Neural crest cell (in vitro differentiated cells): ENCODE results near the gene PCED1B. TPM values are rescaled to one million over a fixed set of nuclear protein-coding genes. Genes with fewer than 3 reads are reported as not detected.

Source experiments
- DNase-seq: peaks from one replicate; pipeline ENCODE4 v3.0.0; 2021; ENCODE audit warnings: low read depth, mixed read lengths, low spot score
- H3K27ac Mint-ChIP-seq: one replicate; pipeline ENCODE4 v1.8.0; 2021; ENCODE audit warnings: mild to moderate bottlenecking, mixed read lengths; ENCODE audit not compliant: unreplicated experiment
- H3K27me3 Mint-ChIP-seq: 2 replicates; pipeline ENCODE4 v1.8.0; 2021; ENCODE audit warnings: low read depth, mild to moderate bottlenecking, mixed read lengths
- H3K36me3 Mint-ChIP-seq: 2 replicates; pipeline ENCODE4 v1.8.0; 2021; ENCODE audit warnings: low read depth, mild to moderate bottlenecking, mixed read lengths
- H3K4me1 Mint-ChIP-seq: 2 replicates; pipeline ENCODE4 v1.8.0; 2021; ENCODE audit warnings: mixed read lengths
- H3K4me3 Mint-ChIP-seq: one replicate; pipeline ENCODE4 v1.8.0; 2021; ENCODE audit warnings: mild to moderate bottlenecking, mixed read lengths
- H3K9me3 Mint-ChIP-seq: 2 replicates; pipeline ENCODE4 v1.8.0; 2021; ENCODE audit warnings: mixed read lengths
- total RNA-seq: library from RNA; stranded (reverse); gene quantifications from 2 replicates; pipeline ENCODE4 v1.2.1, GENCODE V29; 2021
- TF ChIP-seq, protein P1 (sequence below): fragments of 200-600 bp; sonication (generic); conservative IDR thresholded peaks from 2 replicates; pipeline ENCODE4 v1.5.0; 2021; ENCODE audit warnings: antibody characterized with exemption, mild to moderate bottlenecking

The PCED1B gene
- total RNA-seq, 1 donor from 2014 or later, result 0.47 TPM

DNA sequence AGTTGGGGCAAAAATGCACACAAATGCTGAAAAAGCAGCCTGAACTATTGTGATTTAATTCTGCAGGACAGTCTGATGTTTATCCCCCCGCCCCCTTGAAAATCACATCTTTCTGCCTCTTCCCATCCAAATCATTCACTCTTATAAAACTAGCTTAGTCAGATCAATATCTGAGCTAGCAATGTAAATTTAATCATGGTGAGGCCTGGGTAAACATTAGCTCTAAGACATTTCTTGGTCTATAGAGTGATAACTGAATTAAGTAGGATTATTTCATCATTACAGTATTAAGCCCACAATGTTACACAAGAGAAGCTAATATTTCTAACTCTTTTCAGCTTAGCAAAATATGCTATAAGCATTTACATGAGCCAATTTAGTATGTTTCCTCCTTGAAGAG, 9.1 kb upstream of the PCED1B start:
- H3K4me3 Mint-ChIP-seq, result no peak overlapping the region

DNA sequence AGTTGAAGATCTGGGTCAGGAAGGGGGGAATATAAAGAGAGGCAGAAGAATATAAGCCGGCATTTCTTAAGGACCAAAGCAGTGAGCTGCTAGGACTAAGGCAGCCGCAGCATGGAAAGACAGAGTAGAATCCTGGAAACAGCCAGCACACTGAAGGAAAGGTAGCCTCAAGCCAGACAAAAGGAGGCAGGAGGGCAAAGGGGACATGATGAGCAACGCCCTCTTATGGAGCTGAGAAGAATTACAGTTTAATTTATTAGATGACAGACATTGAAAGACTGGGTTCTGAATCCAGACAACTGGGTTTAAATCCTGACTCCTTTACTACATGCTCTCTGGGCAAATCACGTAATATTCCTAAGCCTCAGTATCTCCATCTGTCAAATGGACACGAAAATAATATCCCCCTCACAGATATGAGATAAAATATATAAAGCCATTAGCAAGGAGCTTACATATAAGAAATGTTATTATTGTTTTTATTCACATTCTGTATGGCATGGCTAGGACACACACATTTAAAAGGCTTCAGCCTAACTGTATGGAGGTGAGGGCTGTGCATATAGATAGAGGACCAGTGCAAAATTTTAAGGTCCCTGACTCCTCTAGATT, 8.1 kb upstream of the PCED1B start:
- Mint-ChIP-seq H3K4me1 (no peaks in the 10 kb centered on the region), H3K9me3 (no peaks in the 10 kb centered on the region), H3K27me3 (peaks cover 4% of the 10 kb centered on the region), H3K27ac (no peak overlapping the region), H3K4me3 (no peak overlapping the region), H3K36me3 (no peaks in the 10 kb centered on the region)
- TF ChIP-seq, protein P1, sequence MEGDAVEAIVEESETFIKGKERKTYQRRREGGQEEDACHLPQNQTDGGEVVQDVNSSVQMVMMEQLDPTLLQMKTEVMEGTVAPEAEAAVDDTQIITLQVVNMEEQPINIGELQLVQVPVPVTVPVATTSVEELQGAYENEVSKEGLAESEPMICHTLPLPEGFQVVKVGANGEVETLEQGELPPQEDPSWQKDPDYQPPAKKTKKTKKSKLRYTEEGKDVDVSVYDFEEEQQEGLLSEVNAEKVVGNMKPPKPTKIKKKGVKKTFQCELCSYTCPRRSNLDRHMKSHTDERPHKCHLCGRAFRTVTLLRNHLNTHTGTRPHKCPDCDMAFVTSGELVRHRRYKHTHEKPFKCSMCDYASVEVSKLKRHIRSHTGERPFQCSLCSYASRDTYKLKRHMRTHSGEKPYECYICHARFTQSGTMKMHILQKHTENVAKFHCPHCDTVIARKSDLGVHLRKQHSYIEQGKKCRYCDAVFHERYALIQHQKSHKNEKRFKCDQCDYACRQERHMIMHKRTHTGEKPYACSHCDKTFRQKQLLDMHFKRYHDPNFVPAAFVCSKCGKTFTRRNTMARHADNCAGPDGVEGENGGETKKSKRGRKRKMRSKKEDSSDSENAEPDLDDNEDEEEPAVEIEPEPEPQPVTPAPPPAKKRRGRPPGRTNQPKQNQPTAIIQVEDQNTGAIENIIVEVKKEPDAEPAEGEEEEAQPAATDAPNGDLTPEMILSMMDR, result peak; percentile 60
- no peak for DNase-seq

More for the DNA sequence above, 9.1 kb upstream of the PCED1B start:
- no peak for DNase-seq
- Mint-ChIP-seq H3K36me3 (no peaks in the 10 kb centered on the region), H3K27me3 (no peaks in the 10 kb centered on the region), H3K27ac (no peak overlapping the region), H3K9me3 (no peaks in the 10 kb centered on the region), H3K4me1 (no peaks in the 10 kb centered on the region)
- TF ChIP-seq, protein P1, result no peak

DNA sequence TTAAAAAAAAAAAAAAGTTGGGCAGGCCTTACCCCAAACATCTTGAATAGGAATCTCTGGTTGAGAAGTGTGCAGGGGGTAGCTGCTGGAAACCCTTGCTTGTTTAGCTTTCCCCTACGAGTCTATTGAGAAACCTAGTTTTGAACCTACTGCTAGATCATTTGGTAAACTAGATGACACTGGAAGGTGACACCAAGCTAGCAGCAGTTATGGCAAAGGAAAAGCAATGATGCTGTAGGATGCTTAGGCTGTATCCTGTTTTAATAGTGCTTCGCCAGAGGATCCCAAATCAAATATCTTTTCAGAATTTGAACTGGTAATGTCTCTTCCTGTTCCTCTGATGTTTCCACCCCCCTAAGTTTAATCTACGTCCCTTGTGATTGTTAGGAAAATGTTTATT, 5.5 kb upstream of the PCED1B start:
- DNase-seq, result no peak
- Mint-ChIP-seq H3K27ac (no peak overlapping the region), H3K4me1 (peaks cover 1% of the 10 kb centered on the region), H3K27me3 (peaks cover 25% of the 10 kb centered on the region), H3K4me3 (no peak overlapping the region), H3K36me3 (no peaks in the 10 kb centered on the region), H3K9me3 (no peaks in the 10 kb centered on the region)
- TF ChIP-seq, protein P1, result no peak

DNA sequence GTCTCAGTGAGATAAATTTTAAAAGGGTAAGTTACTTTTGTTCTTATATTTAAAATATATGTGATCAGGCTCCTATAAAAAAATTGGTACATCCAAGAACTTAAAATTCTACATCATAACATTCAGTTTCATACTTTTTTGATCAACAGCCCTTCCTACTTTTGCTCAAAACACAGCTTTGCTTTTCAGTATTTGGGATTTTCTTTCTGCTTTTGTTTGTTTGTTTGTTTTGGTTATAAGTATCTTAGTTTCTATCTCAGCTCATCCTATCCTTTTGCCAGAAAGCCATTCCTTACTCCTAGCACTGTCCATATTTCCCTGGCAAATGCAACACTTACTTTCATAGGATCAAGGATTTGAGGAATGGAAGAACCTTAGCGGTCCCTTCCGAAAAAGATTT, 4.7 kb upstream of the PCED1B start:
- H3K36me3 Mint-ChIP-seq, result no peaks in the 10 kb centered on the region

DNA sequence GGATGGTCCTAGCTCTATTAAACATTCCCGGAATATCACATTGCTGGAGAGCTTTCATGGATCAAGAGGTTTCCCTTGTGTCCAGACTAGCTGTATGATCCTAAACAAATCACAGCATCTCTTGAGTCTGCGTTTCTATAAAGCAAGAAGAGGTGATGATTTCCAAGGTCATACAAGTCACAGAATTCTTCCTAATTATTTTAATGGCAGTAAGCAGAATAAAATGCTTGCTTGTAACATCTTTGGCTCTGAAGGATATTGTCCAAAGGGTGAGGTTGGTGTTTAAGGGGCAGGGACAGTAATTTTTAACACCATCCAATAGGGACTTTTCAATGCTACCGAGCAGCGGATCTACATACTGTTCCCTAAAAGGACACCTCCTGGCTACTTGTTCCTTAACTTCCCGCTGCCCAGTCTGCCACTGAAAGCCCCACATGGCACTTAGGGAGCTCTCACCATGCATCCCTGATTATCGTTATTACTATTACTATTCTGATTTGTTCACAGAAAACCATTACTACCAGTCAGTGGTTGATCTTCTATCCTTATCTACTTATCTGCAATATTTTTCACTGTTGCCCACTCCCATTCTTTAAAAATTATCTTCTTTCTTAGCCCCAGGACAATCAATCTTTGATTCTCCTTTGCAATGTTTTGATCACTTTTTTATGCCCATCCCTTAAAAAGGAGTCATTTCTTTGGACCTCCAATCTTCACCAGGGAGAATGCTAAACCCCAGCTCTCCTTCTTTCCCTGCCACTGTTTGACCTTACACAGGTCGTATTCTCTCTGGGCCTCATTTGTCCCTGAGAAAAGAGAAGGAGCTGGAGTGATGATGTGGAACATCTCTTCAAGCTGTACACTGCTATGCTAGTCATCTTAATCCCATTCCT, 4.0 kb upstream of the PCED1B start:
- Mint-ChIP-seq H3K27ac (no peak overlapping the region), H3K27me3 (peaks cover 36% of the 10 kb centered on the region), H3K36me3 (no peaks in the 10 kb centered on the region), H3K4me3 (no peak overlapping the region), H3K9me3 (no peaks in the 10 kb centered on the region), H3K4me1 (peaks cover 10% of the 10 kb centered on the region)
- DNase-seq, result no peak
- TF ChIP-seq, protein P1, result no peak

More for the DNA sequence above, 4.7 kb upstream of the PCED1B start:
- H3K9me3 Mint-ChIP-seq, result no peaks in the 10 kb centered on the region
- TF ChIP-seq, protein P1, result no peak
- peaks cover 6% of the 10 kb centered on the region for H3K4me1 Mint-ChIP-seq
- DNase-seq, result no peak
- no peak overlapping the region for H3K27ac Mint-ChIP-seq
- no peak overlapping the region for H3K4me3 Mint-ChIP-seq
- H3K27me3 Mint-ChIP-seq, result peaks cover 31% of the 10 kb centered on the region
